HEK293 (cell line): ENCODE measurements around the gene TEAD1.
A peak's percentile ranks its signal among the peaks of the same experiment; 100 is the strongest.

Experiments
- KLF16 ChIP-seq: fragments of 450-650 bp; formaldehyde crosslinking; IDR thresholded peaks from 2 replicates; pipeline ENCODE4 v1.5.1; 2017; ENCODE audit warnings: missing biosample characterization, missing genetic modification characterization
- OVOL3 ChIP-seq: fragments of 450-650 bp; formaldehyde crosslinking; IDR thresholded peaks from 2 replicates; pipeline ENCODE4 v1.5.1; 2016; ENCODE audit warnings: missing biosample characterization, missing genetic modification characterization
- PRDM1 ChIP-seq: fragments of 450-650 bp; formaldehyde crosslinking; IDR thresholded peaks from 2 replicates; pipeline ENCODE4; 2016; ENCODE audit warnings: missing biosample characterization, missing genetic modification characterization
- WT1 ChIP-seq: fragments of 450-650 bp; formaldehyde crosslinking; IDR thresholded peaks from 2 replicates; pipeline ENCODE4 v1.5.1; 2016; ENCODE audit warnings: missing biosample characterization, missing genetic modification characterization
- ZBTB7A ChIP-seq: fragments of 450-650 bp; formaldehyde crosslinking; IDR thresholded peaks from 2 replicates; pipeline ENCODE4 v1.5.1; 2016; ENCODE audit warnings: low read depth, missing biosample characterization, missing genetic modification characterization
- ZFHX2 ChIP-seq: fragments of 450-650 bp; formaldehyde crosslinking; conservative IDR thresholded peaks from 2 replicates; pipeline ENCODE4 v1.5.1; 2016; ENCODE audit warnings: missing biosample characterization, missing genetic modification characterization
- ZFP69B ChIP-seq: fragments of 450-650 bp; formaldehyde crosslinking; IDR thresholded peaks from 2 replicates; pipeline ENCODE4 v1.5.1; 2016; ENCODE audit warnings: missing biosample characterization, missing genetic modification characterization
- ZNF132 ChIP-seq: fragments of 450-650 bp; formaldehyde crosslinking; IDR thresholded peaks from 2 replicates; pipeline ENCODE4 v1.5.1; 2017; ENCODE audit warnings: missing biosample characterization, missing genetic modification characterization, borderline replicate concordance
- ZNF148 ChIP-seq: fragments of 450-650 bp; formaldehyde crosslinking; IDR thresholded peaks from 2 replicates; pipeline ENCODE4 v1.5.0; 2017; ENCODE audit warnings: missing biosample characterization, missing genetic modification characterization, borderline replicate concordance
- ZNF169 ChIP-seq: fragments of 450-650 bp; formaldehyde crosslinking; IDR thresholded peaks from 2 replicates; pipeline ENCODE4 v1.5.1; 2016; ENCODE audit warnings: missing biosample characterization, missing genetic modification characterization
- ZNF211 ChIP-seq: fragments of 450-650 bp; formaldehyde crosslinking; IDR thresholded peaks from 2 replicates; pipeline ENCODE4 v1.5.1; 2016; ENCODE audit warnings: low read depth, missing biosample characterization, missing genetic modification characterization
- ZNF248 ChIP-seq: fragments of 450-650 bp; formaldehyde crosslinking; IDR thresholded peaks from 2 replicates; pipeline ENCODE4 v1.5.1; 2017; ENCODE audit warnings: missing biosample characterization, missing genetic modification characterization
- ZNF391 ChIP-seq: fragments of 450-650 bp; formaldehyde crosslinking; IDR thresholded peaks from 2 replicates; pipeline ENCODE4 v1.5.1; 2016; ENCODE audit warnings: low read depth, missing biosample characterization, missing genetic modification characterization, borderline replicate concordance
- ZNF510 ChIP-seq: fragments of 450-650 bp; formaldehyde crosslinking; IDR thresholded peaks from 2 replicates; pipeline ENCODE4 v1.5.1; 2018; ENCODE audit warnings: mild to moderate bottlenecking, missing genetic modification characterization, missing biosample characterization; ENCODE audit not compliant: insufficient replicate concordance
- ZNF549 ChIP-seq: fragments of 450-650 bp; IDR thresholded peaks from 2 replicates; pipeline ENCODE4 v1.5.1; 2018; ENCODE audit warnings: missing biosample characterization, missing genetic modification characterization, mild to moderate bottlenecking, inconsistent platforms, moderate library complexity
- ZNF558 ChIP-seq: fragments of 450-650 bp; formaldehyde crosslinking; IDR thresholded peaks from 2 replicates; pipeline ENCODE4 v1.5.1; 2016; ENCODE audit warnings: missing biosample characterization, missing genetic modification characterization
- ZNF561 ChIP-seq: fragments of 450-650 bp; IDR thresholded peaks from 2 replicates; pipeline ENCODE4 v1.5.1; 2018; ENCODE audit warnings: missing biosample characterization, missing genetic modification characterization, borderline replicate concordance
- ZNF571 ChIP-seq: fragments of 450-650 bp; formaldehyde crosslinking; IDR thresholded peaks from 2 replicates; pipeline ENCODE4 v1.5.0; 2017; ENCODE audit warnings: missing biosample characterization, missing genetic modification characterization
- ZNF664 ChIP-seq: fragments of 450-650 bp; formaldehyde crosslinking; IDR thresholded peaks from 2 replicates; pipeline ENCODE4 v1.5.1; 2016; ENCODE audit warnings: missing biosample characterization, missing genetic modification characterization
- ZNF768 ChIP-seq: fragments of 450-650 bp; formaldehyde crosslinking; IDR thresholded peaks from 2 replicates; pipeline ENCODE4 v1.5.1; 2018; ENCODE audit warnings: missing biosample characterization, mild to moderate bottlenecking, missing genetic modification characterization
- ZXDB ChIP-seq: fragments of 450-650 bp; formaldehyde crosslinking; IDR thresholded peaks from 2 replicates; pipeline ENCODE4 v1.5.1; 2016; ENCODE audit warnings: missing biosample characterization, missing genetic modification characterization
- TF ChIP-seq, protein P1 (sequence below): fragments of 450-650 bp; formaldehyde crosslinking; IDR thresholded peaks from 2 replicates; pipeline ENCODE4 v1.5.1; 2017; ENCODE audit warnings: missing biosample characterization, missing genetic modification characterization
- TF ChIP-seq, protein P2 (sequence below): fragments of 450-650 bp; formaldehyde crosslinking; IDR thresholded peaks from 2 replicates; pipeline ENCODE4 v1.5.1; 2017; ENCODE audit warnings: missing biosample characterization, missing genetic modification characterization
- TF ChIP-seq, protein P3 (sequence below): fragments of 450-650 bp; formaldehyde crosslinking; IDR thresholded peaks from 2 replicates; pipeline ENCODE4 v1.5.1; 2016; ENCODE audit warnings: missing biosample characterization, missing genetic modification characterization, borderline replicate concordance
- TF ChIP-seq, protein P4 (sequence below): fragments of 450-650 bp; formaldehyde crosslinking; IDR thresholded peaks from 2 replicates; pipeline ENCODE4 v1.5.1; 2016; ENCODE audit warnings: missing biosample characterization, missing genetic modification characterization
- TF ChIP-seq, protein P5 (sequence below): fragments of 450-650 bp; formaldehyde crosslinking; IDR thresholded peaks from 2 replicates; pipeline ENCODE4 v1.5.1; 2017; ENCODE audit warnings: missing biosample characterization, missing genetic modification characterization

TEAD1 gene

DNA sequence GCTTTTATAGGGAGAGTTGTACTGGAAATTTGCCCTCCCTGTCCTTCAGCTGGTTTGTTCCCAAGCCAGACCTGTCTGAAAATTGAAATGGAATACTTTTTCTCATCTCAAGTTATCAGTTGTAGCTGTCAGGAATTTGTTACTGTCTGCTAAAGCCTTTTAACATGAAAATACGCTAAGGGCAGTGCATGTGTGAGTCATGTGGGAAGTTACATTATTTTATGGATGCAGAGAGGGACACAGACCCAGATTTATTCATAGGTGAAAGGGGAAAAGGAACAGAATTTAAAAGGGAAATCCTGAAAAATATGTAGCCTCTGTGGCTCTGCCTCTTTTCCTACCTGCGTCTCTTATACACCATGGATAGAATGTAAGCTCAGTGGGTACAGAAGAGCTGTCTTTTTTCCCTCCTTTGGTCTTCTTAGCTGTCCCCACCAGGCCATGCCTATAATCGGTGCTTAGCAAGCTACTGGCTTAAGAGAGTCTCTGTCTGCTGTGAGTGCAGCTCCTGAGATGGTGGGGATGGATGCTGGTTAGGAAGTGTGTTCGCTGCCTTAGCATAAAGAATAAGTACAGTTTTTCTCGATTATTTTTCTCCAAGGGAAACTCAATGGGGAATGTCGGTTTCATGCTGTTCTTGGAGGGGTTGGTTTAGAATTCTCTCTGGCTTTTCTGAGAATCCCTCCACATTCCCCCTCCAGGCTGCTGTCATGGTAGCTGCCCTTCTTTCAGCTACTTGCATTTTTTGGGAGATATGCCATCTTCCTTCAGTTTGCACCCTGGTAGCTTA is 166.8 kb downstream of the TEAD1 start (continued):
- TF ChIP-seq, protein P1, sequence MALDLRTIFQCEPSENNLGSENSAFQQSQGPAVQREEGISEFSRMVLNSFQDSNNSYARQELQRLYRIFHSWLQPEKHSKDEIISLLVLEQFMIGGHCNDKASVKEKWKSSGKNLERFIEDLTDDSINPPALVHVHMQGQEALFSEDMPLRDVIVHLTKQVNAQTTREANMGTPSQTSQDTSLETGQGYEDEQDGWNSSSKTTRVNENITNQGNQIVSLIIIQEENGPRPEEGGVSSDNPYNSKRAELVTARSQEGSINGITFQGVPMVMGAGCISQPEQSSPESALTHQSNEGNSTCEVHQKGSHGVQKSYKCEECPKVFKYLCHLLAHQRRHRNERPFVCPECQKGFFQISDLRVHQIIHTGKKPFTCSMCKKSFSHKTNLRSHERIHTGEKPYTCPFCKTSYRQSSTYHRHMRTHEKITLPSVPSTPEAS (tag by site-specific recombination), result no peak
- TF ChIP-seq ZNF510 (no peak), PRDM1 (tag by site-specific recombination) (peak; percentile 61; the same call in 1 of the 2 replicates), ZNF558 (tag by site-specific recombination) (no peak), ZNF248 (tag by site-specific recombination) (no peak), ZNF169 (tag by site-specific recombination) (no peak), KLF16 (no peak), ZBTB7A (tag by site-specific recombination) (no peak), ZNF132 (tag by site-specific recombination) (no peak), ZNF571 (tag by site-specific recombination) (no peak), ZFHX2 (tag by site-specific recombination) (no peak), ZNF664 (no peak), ZNF768 (tag by site-specific recombination) (no peak), OVOL3 (no peak), ZNF391 (tag by site-specific recombination) (no peak), ZNF549 (no peak), WT1 (tag by site-specific recombination) (no peak), ZNF211 (no peak), ZNF148 (tag by site-specific recombination) (no peak), ZNF561 (tag by site-specific recombination) (no peak), ZXDB (no peak), ZFP69B (tag by site-specific recombination) (0 out of 2 replicates have a peak, but pooled peaks have one; percentile 27)
- TF ChIP-seq, protein P2, sequence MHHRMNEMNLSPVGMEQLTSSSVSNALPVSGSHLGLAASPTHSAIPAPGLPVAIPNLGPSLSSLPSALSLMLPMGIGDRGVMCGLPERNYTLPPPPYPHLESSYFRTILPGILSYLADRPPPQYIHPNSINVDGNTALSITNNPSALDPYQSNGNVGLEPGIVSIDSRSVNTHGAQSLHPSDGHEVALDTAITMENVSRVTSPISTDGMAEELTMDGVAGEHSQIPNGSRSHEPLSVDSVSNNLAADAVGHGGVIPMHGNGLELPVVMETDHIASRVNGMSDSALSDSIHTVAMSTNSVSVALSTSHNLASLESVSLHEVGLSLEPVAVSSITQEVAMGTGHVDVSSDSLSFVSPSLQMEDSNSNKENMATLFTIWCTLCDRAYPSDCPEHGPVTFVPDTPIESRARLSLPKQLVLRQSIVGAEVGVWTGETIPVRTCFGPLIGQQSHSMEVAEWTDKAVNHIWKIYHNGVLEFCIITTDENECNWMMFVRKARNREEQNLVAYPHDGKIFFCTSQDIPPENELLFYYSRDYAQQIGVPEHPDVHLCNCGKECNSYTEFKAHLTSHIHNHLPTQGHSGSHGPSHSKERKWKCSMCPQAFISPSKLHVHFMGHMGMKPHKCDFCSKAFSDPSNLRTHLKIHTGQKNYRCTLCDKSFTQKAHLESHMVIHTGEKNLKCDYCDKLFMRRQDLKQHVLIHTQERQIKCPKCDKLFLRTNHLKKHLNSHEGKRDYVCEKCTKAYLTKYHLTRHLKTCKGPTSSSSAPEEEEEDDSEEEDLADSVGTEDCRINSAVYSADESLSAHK (tag by site-specific recombination), result 0 out of 2 replicates have a peak, but pooled peaks have one; percentile 35
- TF ChIP-seq, protein P3, sequence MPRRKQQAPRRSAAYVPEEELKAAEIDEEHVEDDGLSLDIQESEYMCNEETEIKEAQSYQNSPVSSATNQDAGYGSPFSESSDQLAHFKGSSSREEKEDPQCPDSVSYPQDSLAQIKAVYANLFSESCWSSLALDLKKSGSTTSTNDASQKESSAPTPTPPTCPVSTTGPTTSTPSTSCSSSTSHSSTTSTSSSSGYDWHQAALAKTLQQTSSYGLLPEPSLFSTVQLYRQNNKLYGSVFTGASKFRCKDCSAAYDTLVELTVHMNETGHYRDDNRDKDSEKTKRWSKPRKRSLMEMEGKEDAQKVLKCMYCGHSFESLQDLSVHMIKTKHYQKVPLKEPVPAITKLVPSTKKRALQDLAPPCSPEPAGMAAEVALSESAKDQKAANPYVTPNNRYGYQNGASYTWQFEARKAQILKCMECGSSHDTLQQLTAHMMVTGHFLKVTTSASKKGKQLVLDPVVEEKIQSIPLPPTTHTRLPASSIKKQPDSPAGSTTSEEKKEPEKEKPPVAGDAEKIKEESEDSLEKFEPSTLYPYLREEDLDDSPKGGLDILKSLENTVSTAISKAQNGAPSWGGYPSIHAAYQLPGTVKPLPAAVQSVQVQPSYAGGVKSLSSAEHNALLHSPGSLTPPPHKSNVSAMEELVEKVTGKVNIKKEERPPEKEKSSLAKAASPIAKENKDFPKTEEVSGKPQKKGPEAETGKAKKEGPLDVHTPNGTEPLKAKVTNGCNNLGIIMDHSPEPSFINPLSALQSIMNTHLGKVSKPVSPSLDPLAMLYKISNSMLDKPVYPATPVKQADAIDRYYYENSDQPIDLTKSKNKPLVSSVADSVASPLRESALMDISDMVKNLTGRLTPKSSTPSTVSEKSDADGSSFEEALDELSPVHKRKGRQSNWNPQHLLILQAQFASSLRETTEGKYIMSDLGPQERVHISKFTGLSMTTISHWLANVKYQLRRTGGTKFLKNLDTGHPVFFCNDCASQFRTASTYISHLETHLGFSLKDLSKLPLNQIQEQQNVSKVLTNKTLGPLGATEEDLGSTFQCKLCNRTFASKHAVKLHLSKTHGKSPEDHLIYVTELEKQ, result no peak
- TF ChIP-seq, protein P4, sequence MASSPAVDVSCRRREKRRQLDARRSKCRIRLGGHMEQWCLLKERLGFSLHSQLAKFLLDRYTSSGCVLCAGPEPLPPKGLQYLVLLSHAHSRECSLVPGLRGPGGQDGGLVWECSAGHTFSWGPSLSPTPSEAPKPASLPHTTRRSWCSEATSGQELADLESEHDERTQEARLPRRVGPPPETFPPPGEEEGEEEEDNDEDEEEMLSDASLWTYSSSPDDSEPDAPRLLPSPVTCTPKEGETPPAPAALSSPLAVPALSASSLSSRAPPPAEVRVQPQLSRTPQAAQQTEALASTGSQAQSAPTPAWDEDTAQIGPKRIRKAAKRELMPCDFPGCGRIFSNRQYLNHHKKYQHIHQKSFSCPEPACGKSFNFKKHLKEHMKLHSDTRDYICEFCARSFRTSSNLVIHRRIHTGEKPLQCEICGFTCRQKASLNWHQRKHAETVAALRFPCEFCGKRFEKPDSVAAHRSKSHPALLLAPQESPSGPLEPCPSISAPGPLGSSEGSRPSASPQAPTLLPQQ (tag by site-specific recombination), result peak; percentile 32; the same call in 1 of the 2 replicates
- TF ChIP-seq, protein P5, sequence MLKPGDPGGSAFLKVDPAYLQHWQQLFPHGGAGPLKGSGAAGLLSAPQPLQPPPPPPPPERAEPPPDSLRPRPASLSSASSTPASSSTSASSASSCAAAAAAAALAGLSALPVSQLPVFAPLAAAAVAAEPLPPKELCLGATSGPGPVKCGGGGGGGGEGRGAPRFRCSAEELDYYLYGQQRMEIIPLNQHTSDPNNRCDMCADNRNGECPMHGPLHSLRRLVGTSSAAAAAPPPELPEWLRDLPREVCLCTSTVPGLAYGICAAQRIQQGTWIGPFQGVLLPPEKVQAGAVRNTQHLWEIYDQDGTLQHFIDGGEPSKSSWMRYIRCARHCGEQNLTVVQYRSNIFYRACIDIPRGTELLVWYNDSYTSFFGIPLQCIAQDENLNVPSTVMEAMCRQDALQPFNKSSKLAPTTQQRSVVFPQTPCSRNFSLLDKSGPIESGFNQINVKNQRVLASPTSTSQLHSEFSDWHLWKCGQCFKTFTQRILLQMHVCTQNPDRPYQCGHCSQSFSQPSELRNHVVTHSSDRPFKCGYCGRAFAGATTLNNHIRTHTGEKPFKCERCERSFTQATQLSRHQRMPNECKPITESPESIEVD (tag by site-specific recombination), result peak; percentile 73
